Bronchus fibroblast of lung (primary cell): ENCODE results near the gene C16orf74. TPM values are rescaled to one million over a fixed set of nuclear protein-coding genes. Genes with fewer than 3 reads are reported as not detected.

ENCODE experiments used
- total RNA-seq: library from RNA; depleted of rRNA; stranded (reverse); fragments of >200 nt; gene quantifications from 2 replicates; pipeline ENCODE4 v1.2.3, GENCODE V29; 2015

Gene C16orf74
- 6.1 and 9.2 TPM in 2 replicates for total RNA-seq

DNA sequence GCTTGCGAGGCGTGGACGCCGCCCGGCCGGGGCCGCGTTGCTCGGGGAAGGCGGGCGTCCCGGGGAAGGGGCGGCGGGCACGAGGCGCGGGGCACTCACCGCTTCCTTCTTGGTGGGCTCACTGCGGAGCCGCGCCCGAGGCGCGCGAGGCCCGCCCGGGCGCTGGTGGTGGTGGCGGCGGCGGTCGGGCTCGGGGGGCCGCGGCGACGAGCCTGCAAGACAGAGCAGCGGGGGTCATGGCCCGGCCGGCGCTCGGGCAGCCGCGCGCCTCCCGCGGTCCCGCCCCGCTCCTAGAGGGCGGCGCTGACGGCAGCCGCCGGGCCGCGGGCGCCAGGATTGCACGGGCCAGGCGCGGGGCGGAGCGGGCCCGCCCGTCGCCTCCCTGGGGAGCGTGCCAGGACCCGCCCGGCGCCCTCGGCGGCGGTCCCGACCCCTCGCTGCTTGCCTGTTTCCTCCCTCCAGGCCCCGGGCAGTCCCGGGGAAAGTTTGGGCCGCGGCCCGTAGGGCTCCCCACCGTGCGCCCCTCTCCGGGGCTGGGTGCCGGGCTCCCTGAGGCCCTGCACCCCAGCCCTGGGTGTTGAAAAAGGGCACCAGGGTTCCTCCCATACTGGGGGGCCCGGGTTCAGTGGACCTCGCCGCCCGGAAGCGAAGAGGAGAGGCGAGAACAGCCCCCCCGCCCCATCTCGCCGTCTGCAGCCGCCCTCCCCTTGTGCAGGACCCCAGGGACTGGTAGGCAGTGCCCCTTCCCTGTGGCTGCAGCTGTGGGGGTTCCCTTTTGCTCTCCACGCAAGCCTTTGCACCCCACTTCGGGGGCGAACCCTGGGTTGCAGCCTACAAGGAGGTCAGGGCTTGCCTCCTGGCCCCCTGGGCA is at the start of gene C16orf74:
TSS of gene C16orf74 (minus strand) at position 270 of the 871 bp plus-strand sequence. CDS start 15,879 bp downstream, outside the sequence.

DNA sequence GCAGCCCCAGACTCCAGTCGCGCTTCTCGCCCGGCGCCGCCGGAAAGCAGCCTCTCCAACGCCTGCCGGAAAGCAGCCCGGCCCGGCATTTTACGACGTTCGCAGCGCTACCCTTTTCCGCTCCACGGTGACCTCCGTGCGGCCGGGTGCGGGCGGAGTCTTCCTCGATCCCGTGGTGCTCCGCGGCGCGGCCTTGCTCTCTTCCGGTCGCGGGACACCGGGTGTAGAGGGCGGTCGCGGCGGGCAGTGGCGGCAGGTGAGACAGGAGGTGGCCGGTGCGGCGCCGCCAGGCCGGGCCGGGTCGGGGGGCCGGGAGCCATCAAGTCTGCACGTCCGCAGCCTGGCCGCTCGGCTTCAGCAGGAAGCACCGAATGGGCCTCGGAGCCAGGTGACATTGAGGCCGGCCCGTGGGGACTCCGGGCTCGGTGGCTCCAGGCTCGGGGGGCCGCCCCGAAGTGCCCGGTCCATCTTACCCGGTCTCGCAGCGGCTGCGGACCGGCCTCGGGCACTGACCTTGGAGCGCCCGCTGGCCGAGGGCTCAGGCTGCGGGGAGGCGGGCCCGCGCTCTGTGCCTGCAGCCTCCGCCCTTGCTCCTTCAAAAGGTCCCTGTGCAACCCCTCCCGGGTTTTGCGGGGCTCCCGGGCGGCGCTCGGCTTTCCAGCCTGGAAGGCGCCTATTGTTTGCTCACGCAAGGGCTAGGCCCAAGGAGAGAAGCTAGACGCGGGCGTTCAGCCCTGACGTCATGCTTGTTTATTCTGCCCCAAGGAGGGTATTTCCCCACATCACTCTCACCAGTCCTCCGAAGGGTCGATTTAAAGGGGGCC is 48.8 kb upstream of the C16orf74 start, which contains the start of the genes COX4I1 and EMC8:
TSS of gene COX4I1 (plus strand) at position 199 of the 824 bp plus-strand sequence. CDS start 1,511 bp downstream, outside the sequence.
TSS of gene EMC8 (minus strand) at position 48 of the 824 bp plus-strand sequence. CDS start 249 bp downstream, outside the sequence.

DNA sequence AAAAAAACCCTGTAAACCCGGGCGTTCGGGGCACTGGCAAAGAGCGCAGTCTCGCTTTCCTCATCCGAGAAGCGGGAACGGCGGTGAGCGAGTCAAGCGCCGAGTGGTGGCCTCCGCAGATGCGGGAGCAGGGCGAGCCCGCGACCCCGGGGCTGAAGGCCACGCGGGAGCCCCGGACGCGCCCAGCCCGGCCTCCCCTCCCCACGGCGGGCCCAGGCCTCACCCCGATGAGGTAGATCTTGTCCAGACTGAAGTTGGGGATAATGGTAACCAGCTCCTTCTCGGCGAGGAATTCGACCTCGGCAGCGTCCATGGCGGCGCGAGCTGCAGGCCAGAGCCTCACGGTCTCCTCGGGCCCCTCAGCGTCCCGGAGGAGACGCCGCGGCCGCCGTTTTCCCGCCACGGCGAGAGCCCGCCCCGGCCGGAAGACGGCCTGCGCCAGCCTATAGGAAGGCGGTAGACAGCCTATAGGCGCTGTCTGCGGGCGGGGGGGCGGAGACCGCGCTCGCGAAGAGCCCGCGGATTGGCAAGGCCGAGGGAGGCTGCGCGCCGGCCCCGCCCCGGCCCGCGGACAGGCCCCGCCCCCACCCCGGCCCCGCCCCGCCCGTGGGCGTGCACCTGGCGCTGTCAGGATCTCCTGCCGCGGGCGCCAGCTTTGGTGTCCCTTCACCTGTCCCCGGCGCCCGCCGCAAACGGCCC is 62.2 kb downstream of the C16orf74 start, which contains the start of gene GINS2:
TSS of gene GINS2 (minus strand) at position 369 of the 699 bp plus-strand sequence. CDS start at position 313, 56 bp downstream.

Other genes with a start within 250 kb of the C16orf74 start
- 13.3 and 13.8 TPM in 2 replicates for gene GSE1, start 137.8 kb downstream of the C16orf74 start, total RNA-seq
- 34.6 and 35.5 TPM in 2 replicates for gene GINS2, start 62.1 kb downstream of the C16orf74 start, total RNA-seq
- 36.9 and 37.7 TPM in 2 replicates for gene EMC8, start 48.4 kb upstream of the C16orf74 start, total RNA-seq
- 507 and 547 TPM in 2 replicates for gene COX4I1, start 48.6 kb upstream of the C16orf74 start, total RNA-seq
- gene IRF8, start 148.1 kb upstream of the C16orf74 start, total RNA-seq = 0.30 TPM in 1 of 2 replicates, not detected in the other